HG03045 (cell line): ENCODE data around the gene SMARCA2.
A peak's percentile ranks its signal among the peaks of the same experiment; 100 is the strongest.

Experiments
- ATAC-seq: cut with Tn5 transposase; IDR thresholded peaks from one replicate; pipeline ENCODE4 v1.9.1; 2021; ENCODE audit warnings: mild to moderate bottlenecking, moderate library complexity; ENCODE audit not compliant: unreplicated experiment

Gene SMARCA2

DNA sequence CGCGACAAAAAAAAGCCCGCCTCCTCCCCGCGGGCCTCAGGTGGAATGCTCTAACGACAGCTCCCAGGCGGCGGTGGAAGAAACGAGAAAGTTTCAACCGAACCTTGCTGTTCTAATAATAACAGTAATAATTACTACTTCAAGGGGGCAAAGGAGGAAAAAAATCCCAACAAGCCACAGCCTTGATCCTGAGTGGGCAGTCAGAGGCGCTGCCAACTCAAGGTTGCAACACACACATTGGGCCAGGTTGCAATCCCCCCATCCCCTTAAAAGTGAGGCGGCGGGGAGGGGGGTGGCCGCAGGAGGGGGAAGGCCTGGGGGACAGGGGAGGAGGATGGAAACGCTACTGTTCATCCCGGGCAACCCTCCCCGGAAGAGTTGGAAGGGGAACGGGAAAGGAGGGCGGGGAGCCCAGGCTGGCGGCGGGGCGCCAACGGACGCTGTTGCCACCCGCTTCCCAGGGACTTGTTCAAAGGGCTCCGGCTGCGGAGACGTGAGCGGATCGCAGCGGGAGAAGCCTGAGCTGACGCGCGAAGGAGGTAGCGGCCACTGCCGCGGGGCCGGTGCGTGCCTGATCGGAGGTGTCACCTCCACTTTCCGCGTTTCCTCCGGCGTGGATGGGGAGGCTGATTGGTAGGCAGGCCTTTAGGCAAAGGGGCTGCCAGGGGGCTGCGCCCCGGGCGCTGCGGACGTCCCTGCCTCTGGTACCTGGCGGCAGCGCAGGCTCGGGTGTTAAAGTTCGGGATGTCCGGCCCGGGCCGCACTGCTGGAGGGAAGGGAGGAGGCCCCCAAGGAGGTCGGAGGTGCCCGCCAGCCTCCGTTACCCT is 647 bp downstream of the SMARCA2 start:
- ATAC-seq = peak; percentile 5

DNA sequence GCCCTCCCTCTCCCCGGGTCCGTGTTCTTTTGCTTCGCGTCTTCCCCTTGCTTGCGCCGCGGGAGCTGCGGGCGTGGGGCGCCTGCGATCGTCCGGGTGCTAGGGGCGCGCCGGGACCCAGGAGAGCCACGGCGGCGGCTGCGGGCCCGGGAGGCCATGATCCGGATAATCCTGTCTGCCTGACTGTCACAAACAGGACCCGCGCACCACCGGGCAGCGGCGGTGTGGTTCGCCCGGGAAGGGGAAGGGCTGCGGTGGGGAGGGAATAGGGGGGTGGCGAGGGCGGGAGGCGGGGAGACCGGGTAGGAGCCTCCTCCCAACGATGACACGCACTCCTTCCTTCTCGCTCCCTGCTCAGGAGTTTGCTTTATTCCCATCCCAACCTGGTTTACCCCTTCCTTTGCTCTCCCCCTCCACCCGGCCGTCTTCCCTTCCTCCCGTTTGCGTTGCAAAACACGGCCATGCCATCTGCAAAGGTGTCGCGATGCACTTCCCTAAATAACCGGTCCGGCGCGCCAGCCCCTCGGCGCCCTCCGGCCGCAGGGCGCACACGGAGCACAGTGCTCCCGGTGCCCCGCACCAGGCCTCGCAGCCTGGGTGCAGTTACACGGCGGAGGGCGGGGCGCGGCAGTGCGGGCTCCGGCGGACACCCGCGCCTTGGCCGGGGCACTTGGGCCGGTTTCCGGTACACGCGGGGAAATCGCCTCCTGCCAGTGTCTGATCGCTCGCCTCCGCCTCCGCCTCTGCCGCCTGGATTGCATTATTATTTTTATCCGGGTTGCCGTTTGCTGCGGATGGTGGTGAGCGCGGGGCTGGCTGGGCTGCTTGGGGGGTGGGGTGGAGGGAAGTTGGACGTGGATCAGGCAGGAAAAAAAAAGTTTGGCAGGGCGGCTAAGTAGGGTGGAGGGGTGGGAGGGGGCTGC is 1.5 kb downstream of the SMARCA2 start:
- ATAC-seq = peak; percentile 8

DNA sequence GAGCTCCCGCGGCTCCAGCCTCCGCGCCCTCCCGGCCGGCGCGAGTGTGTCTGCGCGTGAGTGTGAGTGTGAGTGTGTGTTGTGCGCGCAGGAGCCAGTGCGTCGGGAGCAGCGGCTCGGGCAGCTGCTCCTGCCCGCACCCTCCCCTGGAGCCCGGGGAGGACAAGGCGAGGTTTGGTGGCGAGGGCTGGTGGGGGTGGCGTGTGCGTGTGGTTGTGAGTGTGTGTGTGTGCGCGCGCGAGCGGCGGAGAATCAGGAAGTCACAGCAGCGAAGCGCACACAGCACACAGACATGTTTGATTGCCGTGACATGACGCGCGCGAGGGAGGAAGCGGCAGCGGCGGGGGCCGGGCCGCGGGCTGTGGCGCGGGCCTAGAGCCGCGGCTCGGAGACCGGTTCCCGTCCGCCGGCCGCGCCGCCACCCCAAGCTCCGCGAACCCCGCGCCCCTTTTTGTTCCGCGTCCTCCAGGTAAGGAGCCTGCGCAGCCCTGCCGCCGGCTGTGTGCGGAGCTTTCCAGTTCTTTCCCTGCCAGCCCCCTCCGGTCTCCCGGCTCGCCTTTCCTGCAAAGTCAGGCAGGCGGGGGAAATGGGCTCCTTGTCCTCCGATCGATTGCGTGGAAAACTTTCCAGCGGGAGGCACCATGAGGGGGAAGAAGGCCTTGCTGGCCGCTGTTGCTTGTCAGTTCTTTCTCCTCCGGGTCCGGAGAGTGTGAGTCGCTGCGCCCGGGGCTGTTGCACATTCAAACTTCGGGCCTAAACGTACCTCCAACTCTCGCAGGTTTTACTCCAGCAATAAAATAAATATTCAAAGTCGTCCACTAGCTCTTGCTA is 2.4 kb downstream of the SMARCA2 start:
- peak; percentile 21 for ATAC-seq

DNA sequence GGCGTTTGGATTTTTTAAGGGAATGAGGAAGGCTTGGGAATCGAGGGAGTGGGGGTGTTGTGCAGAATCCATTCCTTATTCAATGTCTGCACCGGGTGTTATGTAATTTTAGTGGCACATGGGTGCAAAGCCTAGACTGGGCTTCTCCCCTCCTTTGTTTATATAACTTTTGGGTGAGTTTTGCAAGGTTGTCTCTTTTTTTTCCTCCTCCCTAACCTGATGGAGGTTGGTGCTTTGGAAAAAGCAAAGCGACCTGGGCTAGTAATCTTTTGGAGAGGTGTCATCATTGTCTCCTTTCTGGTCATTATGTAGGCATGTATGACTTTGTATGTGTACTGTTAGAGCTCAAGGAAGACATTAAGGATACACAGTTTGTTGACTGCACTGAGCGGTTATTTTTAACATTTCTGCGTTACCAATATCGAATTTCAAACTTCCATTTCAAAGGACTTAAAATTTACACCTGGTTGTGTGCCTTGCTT is 3.1 kb downstream of the SMARCA2 start:
- ATAC-seq = no peak

DNA sequence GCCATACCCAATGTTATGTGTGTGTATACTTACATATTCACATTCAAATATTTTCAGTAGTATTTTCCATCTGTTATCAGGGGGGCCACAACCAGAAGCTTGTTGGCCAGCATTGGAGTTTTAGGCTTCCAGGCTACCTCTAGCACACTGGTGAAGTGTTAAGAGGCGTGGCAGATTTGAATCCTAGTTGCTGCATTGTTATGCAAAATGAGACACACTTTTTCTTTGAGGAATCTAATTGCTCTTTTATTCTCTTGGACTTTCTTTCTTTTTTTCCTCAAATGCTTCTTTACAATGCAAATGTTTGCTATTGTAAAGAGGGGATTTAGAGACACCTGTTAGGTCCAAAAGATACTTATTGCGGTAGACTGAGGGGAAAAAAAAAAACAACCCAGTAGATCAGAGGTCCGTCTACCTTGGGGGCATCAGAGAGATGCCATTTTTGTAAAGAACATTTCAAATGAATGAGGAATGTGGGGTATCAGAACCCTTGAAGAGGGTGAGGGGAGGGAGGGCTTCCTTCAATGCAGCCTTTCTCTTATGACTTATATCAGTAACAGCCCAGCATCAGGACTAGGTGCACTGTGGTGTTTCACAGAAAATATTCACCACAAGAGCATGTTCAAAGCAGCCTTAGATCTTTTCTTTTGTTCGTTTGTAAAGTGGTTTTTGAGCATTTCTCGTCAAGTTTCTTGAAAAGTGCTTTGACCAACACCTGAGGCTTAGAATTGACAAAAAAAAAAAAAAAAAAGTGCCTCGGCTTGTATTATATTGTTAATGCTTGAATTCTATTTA is 3.8 kb downstream of the SMARCA2 start:
- no peak for ATAC-seq

DNA sequence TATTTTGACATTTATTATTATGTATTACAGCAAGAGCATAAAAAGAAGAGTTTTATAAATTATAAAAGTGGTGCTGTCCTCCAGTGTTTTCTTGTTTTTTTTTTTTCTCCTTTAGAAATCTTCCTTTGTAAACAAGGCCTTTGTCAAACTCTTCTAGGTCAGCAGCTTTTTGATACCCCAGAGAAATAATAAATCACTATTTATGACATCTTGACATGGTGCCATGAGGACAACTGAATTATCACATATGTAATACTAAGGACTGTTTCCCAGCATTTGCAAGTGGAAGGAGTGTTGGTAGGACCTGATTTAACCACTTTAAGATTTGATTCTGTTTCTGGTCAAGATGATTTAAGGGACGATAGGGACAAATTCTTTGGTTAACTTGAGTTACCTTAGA is 4.6 kb downstream of the SMARCA2 start:
- no peak for ATAC-seq

DNA sequence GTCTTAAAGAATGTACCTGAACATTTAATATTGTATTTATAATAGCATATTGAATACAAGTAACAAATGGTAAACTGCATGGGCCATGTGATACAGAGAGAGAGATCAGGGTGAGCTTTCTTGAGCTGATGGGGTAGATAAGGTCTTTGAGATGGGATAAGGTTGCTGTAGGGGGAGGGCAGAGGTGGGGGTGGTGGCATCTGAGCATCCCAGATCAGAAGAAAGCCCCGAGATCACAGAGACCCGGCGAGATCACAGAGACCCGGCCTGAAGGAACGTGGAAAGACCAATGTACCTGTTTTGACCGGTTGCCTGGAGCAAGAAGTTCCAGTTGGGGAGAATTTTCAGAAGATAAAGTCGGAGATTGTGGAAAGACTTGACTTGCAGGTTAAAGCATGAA is 6.6 kb downstream of the SMARCA2 start:
- no peak for ATAC-seq

DNA sequence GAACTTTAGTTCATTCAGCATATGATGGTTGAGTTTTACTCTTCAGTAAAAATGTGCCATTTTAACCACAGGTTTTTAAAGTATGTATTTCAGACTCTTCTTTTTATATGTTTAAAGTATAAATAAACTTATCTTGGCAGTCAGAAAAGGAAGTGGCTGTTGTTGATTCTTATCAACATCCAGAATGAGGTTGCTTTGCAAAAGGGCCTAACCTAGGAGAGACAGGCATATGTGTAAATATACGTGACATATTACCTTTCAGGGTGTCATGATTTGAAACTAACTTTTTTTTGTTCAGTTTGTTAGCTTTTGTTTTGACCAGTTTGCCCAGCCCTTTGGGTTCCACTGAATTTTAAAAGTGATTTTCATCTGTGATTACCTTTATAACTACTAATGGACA is 7.4 kb downstream of the SMARCA2 start:
- ATAC-seq = no peak

DNA sequence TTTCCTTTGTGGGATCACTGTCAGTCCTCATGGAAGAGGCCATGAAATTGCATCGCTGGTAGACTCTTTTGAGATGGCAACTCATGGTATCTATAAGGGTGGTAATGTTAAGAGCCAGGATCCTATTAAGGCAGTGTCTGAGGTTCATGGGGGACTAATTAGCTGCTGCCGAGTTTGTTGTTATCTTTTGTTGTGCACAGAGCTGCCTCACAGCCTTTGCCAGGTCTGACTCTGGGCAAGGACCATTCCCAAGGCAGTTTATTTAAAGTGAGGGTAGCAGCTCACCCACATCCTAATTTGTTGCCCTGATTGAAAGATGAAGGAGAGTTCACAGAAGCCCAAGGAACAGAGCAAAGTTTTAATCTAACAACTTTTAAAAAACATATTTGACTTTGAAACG is 7.9 kb downstream of the SMARCA2 start:
- no peak for ATAC-seq

DNA sequence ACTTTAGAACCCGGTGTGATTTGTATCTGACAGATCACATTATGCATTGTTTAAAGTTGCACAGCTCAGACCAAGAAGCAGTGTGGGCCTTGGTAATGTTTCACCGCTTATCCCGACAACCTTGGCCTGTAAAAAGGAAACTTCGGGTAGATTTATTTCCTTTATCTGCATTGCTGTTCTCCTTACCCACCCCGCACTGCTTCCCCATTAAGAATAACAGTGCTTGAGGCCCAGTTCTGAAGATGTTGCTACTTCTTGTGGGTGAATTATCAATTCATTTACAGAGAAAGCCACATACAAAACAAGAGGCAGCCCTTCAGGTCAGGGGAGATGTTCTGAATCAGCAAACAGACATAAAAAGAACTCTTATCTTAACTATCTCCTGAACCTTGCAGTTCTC is 8.4 kb downstream of the SMARCA2 start:
- ATAC-seq = no peak

DNA sequence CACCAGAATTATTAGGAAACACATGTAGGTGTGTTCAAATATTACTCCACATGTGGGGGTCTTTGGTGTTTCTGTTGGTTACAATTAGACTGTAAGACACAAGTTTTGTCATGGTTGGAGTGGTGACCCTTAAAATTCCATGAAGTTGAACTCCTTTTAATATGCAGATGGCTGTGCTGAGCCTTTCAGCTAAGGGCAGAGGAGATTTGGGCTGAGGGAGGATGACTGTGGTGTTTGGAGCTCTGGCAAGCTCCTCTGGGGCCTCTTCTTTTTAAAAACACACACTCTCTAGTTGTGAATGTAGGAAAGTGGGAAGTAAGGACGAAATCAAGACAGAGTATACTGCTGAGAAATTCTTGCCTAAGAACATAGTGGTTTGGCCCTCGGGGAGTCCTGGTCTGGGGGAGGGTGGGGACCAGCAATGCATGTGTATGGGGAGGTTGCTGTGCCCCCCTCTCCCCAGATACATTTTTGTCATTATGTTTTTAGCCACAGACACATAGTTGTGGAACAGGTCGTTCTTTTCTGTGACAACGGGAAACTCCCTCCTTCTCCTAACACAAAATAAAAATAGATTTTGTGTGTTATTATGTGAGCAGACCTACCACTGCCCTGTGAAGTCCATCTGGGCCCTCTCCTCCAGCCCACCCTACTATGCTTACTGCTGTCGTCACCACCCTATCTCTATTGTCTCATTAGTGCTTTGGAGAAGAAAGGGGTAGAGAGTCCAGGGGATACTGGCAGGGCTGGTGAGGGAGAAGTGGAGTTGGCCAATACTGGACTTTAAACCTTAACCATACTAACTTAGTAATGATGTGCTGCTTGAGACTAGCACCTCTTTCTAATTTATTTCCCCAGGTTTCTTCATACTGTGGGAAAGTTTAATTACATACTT is 10.0 kb downstream of the SMARCA2 start:
- ATAC-seq = no peak

DNA sequence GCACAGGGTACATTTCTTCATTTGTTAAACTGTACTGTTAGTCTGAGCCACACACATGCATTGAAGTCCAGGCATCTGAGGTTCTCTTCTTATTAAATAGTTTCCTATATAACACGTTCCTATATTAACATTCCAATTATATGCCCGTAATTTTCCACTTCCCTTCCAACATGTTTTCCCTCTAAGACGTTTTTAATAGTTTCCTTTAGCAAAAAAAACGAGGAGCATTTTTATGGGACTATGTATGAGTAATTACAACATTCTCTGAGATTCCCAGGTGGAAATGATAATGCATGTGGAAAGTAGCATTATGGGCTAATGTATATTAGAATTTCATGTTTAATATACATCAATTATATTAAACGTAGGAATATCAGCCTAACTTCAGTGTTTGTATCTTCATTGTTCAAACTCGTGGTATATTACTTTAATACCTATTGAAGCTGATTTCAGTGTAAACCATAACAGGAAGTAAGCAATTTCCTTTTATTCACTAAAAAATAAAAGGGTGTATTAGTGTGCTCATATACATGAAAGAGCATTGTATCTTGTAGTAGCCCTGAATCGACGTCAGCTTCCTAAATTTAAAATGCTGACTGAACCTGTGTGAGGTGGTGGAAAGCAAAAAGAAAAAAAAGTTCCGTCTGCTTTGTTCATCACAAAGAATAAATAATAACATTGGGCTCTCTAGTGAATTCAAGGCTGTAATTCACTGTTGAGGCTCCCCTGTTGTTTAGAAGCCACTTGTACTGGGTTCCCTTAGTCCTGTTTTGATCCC is 11.3 kb downstream of the SMARCA2 start:
- ATAC-seq = no peak

DNA sequence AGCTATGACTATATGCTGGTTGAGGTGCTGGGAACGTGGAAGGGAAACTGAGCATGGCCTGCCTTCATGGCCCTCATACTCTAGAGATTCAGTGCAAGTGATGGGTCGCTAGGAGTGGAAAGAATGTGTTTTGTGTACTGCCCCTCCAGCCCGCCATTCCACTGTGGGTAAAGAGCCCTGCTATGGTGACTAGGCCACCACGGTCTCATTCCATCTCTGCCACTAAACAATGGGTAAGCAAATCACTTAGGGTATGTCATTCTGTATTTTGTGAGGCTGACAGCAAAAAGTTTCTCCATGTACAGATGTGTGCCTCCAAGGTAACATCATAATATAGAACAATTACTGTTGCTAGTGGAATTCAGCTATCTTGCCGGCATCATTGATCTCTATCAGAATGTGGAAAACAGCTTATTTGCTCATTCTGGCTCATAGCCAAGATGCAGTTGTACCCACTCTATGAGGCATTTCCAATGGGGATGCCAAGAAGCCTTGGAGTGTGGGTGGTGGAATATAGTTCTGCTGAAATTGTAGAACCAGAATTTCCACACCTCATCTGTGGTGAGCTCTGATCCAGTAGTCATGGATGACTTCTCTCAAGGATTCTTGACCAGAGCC is 12.5 kb downstream of the SMARCA2 start:
- ATAC-seq = no peak

DNA sequence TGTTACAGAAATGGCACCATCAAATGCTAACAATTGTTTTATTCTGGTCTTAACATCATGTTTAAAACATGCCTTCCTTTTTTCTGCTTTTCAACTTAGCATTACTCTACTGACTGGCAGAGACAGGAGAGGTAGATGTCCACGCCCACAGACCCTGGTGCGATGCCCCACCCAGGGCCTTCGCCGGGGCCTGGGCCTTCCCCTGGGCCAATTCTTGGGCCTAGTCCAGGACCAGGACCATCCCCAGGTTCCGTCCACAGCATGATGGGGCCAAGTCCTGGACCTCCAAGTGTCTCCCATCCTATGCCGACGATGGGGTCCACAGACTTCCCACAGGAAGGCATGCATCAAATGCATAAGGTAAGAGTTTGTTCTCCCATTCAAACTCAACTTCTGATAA is 13.7 kb downstream of the SMARCA2 start:
- no peak for ATAC-seq

DNA sequence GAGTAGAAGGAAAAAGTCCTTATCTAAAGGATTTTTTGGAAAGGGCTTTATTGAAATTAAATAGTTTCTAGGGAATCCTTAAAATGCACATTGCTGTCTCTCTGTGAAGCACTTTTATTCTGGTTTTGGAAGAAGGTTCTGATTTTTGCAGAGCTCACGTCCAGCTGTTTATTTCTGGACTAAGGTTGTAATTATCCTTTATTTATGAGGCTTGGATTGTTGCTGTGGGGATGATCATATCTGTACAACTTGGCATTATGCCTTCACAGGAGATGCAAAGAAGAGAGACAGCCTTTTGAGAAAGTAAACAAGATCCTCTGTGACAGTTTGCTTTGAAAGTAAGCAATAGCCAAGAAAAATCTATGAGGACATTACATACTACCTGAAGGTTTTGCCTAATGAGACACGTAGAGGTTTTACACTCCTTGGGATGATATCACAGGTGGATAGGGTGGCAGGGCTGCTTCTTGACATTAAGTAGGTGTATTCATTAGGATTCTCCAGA is 14.6 kb downstream of the SMARCA2 start:
- no peak for ATAC-seq

DNA sequence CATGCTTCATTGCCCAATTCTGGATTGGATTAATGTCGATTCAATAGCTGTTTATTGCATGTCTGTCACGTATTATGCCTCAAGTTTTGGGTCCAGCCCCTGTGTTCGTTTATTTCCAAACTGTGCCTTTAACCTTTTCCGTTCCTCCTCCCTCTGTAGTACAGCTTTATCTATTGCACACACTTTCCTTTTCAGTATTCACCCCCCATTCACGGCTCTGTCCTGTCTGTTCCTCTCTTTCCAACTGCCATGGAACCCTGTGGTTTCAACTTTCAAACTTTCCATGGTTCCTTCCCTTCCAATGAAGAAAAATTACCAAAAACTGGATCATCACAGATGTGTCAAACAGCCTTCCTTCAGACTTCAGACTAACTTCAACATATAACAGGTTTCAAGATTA is 17.1 kb downstream of the SMARCA2 start:
- ATAC-seq = no peak

DNA sequence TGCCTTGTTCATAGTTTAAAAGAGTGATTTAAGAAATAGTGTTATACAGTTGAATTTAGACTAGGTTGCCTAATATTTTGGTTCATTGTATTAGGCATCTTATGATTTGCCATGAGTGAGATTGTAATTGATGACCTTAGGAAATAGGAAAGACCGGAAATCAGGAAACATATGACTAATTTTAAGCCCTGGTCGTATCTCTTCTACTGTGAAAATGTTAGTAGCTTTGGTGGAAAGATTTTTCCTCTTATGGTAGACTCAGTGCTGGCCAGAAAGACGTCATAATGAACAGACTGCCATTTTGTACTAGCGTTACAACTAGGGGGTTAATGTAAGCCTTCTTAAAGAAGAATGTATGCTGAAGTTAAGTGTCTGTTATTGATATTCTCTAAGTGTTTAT is 21.7 kb downstream of the SMARCA2 start:
- no peak for ATAC-seq
